Measurements from ENCODE around the gene CCDC192. TPM values are rescaled to one million over a fixed set of nuclear protein-coding genes. Genes with fewer than 3 reads are reported as not detected.
"Not testable (repeated sequence)": the region's sequence is repeated elsewhere in the genome, so short reads cannot be mapped to it uniquely, and the experiment has no call there.

CCDC192 gene
- total RNA-seq, 3 donors from 2014 or later = 1.0 TPM; not detected in 2

DNA sequence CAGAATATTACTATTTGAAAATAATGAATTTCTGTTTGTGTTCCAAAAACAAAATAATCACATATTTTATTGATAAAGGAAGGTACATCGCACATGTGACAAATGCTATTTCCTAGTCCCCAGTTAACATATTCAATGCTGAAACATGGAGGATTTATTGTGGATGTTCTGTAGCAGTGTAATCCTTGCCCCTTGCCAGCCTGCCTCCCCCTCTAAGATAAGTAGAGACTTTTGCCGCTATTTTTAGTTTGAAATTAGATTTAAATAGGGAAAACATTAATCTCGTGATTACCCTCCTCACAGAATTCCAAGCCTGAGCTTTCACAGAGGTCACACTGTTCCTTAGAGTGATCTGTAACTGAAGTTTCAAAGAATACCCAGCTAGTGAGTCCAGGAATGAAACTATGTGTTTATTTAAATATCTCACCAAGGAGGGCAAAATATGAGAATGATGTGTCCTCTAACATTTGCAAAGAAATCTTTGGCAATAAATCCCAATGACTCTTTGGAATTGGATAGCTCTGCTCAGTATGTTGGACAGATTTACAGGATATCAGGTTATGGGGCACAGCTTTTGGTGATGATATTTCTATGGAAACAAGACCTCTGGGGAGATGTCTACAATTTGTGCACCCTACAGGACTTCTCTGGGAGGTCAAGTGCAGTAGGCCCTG lies 37.0 kb upstream of the CCDC192 start:
- intact Hi-C loops (cut with DNase I, micrococcal nuclease) = no loop called here
- Histone ChIP-seq H3K9me3 (no peaks in the 10 kb centered on the region), H3K4me3 (no peak overlapping the region), H3K36me3 (ENCODE audit: low read depth) (no peaks in the 10 kb centered on the region), H3K4me1 (ENCODE audit: low read depth) (no peaks in the 10 kb centered on the region)
- ATAC-seq (no peak), DNase-seq (no peak)
- TF ChIP-seq, protein P1, sequence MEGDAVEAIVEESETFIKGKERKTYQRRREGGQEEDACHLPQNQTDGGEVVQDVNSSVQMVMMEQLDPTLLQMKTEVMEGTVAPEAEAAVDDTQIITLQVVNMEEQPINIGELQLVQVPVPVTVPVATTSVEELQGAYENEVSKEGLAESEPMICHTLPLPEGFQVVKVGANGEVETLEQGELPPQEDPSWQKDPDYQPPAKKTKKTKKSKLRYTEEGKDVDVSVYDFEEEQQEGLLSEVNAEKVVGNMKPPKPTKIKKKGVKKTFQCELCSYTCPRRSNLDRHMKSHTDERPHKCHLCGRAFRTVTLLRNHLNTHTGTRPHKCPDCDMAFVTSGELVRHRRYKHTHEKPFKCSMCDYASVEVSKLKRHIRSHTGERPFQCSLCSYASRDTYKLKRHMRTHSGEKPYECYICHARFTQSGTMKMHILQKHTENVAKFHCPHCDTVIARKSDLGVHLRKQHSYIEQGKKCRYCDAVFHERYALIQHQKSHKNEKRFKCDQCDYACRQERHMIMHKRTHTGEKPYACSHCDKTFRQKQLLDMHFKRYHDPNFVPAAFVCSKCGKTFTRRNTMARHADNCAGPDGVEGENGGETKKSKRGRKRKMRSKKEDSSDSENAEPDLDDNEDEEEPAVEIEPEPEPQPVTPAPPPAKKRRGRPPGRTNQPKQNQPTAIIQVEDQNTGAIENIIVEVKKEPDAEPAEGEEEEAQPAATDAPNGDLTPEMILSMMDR (IDR thresholded peaks at IDR 0.05) = no peak

DNA sequence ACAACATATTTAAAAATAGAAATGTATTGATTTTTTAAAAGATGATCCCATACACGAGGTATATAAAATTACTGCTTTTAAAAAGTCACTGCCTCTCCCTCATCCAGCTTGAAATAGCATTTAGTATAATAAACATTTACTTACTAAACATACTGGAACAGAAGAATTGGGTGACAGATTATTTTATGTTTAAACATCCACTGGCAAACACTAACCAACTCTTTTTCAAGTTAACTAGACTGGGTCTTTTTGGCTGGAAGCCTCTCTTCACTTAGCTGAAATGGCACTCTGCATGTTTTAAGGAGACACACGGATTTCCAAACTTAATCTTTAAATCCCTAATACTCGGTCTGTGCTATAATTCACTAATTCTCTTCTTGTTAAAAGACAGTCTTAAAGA lies 35.3 kb upstream of the CCDC192 start:
- no peaks in the 10 kb centered on the region for H3K36me3 ChIP-seq (ENCODE audit: low read depth)
- intact Hi-C loops (cut with DNase I, micrococcal nuclease) = no loop called here
- H3K4me3 ChIP-seq = no peak overlapping the region
- TF ChIP-seq, protein P1 (IDR thresholded peaks at IDR 0.05) = no peak
- no peaks in the 10 kb centered on the region for H3K9me3 ChIP-seq
- H3K4me1 ChIP-seq (ENCODE audit: low read depth) = no peaks in the 10 kb centered on the region
- DNase-seq (no peak), ATAC-seq (no peak)

DNA sequence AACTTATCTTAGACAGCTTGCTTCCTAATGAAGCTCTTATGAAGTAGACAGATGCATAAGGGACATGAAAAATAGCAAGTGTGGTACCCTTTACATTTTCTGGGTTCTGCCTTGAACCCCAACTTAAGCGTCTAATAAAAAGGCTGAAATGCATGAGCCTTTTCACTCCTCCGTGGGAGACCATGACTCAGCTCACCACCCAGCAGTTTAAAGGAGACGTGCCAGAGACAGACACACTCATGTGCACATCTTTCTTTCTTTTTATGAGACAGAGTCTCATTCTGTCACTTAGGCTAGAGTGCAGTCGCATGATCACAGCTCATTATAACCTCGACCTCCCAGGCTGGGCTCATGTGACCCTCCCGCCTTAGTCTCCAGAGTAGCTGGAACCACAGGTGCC lies 32.0 kb upstream of the CCDC192 start:
- no peaks in the 10 kb centered on the region for H3K36me3 ChIP-seq (ENCODE audit: low read depth)
- intact Hi-C loops (cut with DNase I, micrococcal nuclease) = no loop called here
- TF ChIP-seq, protein P1 (IDR thresholded peaks at IDR 0.05) = no peak
- H3K4me3 ChIP-seq = no peak overlapping the region
- no peak for DNase-seq
- ATAC-seq = no peak
- H3K9me3 ChIP-seq = no peaks in the 10 kb centered on the region
- no peaks in the 10 kb centered on the region for H3K4me1 ChIP-seq (ENCODE audit: low read depth)

DNA sequence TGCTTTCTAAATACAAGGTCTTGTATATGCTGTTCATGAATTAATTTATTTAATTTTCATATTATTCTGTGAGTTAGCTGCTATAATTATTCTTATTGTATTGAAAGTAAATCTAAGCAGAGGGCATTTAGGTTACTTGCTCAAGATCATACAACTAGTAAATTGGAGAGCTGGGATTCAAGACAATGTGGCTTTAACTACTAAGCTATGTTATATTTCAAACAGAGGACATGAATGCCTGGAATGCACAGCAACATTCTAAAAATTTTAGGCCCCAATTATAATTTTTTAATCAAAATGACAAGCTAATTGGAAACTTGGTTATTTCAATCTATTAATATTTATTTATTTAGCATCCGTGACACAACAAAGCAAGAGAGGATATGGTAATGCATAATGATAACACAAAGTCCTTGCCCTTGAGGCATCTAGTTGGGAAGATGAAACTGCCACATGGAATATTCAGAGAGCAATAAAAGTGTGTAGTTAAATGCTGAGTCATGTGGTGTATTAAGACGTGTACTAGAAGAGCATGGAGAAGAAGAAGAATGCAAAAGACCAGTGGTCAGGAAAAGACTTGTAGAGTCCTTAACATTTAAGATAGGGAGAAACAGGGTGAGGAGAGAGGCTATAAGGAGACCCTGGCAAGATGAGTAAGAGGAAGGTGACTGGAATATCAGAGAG lies 29.9 kb upstream of the CCDC192 start:
- Histone ChIP-seq H3K4me1 (ENCODE audit: low read depth) (no peaks in the 10 kb centered on the region), H3K4me3 (no peak overlapping the region), H3K9me3 (no peaks in the 10 kb centered on the region), H3K36me3 (ENCODE audit: low read depth) (no peaks in the 10 kb centered on the region)
- intact Hi-C loops (cut with DNase I, micrococcal nuclease) = no loop called here
- ATAC-seq (no peak), DNase-seq (no peak)
- TF ChIP-seq, protein P1 (IDR thresholded peaks at IDR 0.05) = no peak

DNA sequence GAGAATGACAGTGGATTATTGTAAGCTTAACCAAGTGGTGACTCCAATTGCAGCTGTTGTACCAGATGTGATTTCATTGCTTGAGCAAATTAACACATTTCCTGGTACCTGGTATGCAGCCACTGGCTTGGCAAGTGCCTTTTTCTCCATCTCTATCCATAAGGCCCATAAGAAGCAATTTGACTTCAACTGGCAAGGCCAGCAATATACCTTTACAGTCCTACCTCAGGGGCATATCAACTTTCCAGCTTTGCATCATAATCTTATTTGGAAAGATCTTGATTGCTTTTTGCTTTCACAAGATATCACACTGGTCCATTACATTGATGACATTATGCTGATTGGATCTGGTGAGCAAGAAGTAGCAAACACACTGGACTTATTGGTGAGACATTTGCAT lies 26.2 kb upstream of the CCDC192 start:
- H3K36me3 ChIP-seq (ENCODE audit: low read depth); intact Hi-C loops (cut with DNase I, micrococcal nuclease); DNase-seq; H3K9me3 ChIP-seq; H3K4me3 ChIP-seq; H3K4me1 ChIP-seq (ENCODE audit: low read depth); ATAC-seq: not testable (repeated sequence)

DNA sequence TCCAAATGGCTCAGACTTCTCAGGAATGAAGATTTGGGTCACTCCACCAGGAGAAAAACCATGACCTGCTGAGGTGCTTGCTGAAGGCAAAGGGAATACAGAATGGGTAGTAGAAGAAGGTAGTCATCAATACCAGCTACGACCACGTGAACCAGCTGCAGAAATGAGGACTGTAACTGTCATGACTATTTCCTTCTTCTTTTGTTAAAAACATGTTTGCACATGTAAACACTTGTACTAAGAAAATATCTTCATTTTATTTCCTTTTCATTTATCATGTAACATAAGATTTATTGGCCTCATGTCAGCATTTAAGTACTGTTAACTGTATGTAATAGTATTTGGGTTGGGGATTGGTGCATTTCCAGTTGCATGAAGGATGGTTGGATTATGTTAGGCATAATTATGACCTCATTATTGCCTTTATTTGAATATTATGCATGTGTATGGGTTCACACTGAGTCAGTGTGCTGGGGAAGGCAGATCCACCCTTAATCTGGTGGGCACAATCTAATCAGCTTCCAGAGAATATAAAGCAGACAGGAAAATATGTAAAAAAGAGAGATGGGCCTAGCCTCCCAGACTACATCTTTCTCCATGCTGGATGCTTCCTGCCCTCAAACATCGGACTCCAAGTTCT lies 23.4 kb upstream of the CCDC192 start:
- H3K4me3 ChIP-seq; H3K36me3 ChIP-seq (ENCODE audit: low read depth); intact Hi-C loops (cut with DNase I, micrococcal nuclease); H3K9me3 ChIP-seq; H3K4me1 ChIP-seq (ENCODE audit: low read depth); ATAC-seq; DNase-seq: not testable (repeated sequence)
